ENCODE measurements around the gene ADAMTS2. TPM values are rescaled to one million over a fixed set of nuclear protein-coding genes. Genes with fewer than 3 reads are reported as not detected.

The ADAMTS2 gene
- total and polyA plus RNA-seq, 2 donors (not counting 1 experiment from before 2014, with no cell fraction given), result 16.2 to 70.2 TPM

DNA sequence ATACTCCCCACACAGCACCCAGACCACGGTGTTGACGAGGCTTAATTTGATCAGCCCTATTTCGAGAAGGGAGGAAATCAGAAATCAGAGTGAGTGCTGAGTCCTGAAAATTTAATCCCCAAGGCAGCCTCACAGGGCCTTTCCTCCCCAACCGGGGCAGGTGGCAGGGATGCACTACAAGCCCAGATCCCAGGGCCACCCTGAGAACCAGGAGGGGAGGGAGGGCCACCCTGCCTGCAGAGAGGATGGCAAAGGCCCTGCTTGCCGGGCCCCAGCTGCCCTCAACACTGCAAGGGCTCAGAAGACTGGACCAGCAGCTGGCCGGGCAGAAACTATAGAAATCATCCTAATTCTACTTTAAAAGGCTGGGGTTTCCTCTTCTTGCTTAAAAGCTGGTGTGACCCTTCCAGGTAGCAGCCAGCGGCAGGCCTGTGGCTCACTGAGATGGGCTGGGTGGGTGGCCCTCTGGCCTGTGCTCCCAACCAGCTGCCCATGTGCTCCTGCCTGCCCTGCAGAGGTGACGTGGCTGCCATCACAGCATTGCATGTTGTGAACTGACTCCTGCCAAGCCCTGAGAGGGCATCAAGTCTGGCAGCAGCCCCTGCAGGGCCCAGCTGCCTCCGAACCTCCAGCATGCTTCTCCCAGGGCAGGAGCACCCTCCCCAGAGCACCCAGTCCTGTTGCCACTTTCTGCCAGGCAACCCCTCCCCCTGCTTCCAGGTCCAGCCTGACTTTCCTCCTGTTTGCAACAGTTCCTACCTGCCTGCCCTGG lies 122.8 kb downstream of the ADAMTS2 start:
- H3K4me1 ChIP-seq (ENCODE audit: control insufficient read depth, extremely low read depth, insufficient read depth, low read length), result peaks cover 5% of the 10 kb centered on the region
- H2AFZ ChIP-seq (ENCODE audit: low read length), result no peak overlapping the region
- no peak overlapping the region for H3K27ac ChIP-seq (ENCODE audit: insufficient read depth, low read length)
- no peaks in the 10 kb centered on the region for H3K36me3 ChIP-seq (ENCODE audit: control insufficient read depth, insufficient read depth, low read length)
- H3K9ac ChIP-seq (ENCODE audit: insufficient read depth, low read length), result no peak overlapping the region
- no peaks in the 10 kb centered on the region for H4K20me1 ChIP-seq (ENCODE audit: control insufficient read depth, extremely low read depth, insufficient read depth, low read length)
- H3K4me2 ChIP-seq (ENCODE audit: extremely low read depth, insufficient read depth, low read length), result no peak overlapping the region
- no peak for DNase-seq (ENCODE audit: low read depth in 2 of 2)
- H3K79me2 ChIP-seq (ENCODE audit: control insufficient read depth, insufficient read depth, low read length), result peaks cover 7% of the 10 kb centered on the region
- no peaks in the 10 kb centered on the region for H3K9me3 ChIP-seq (ENCODE audit: control insufficient read depth, insufficient read depth, low read depth, low read length)
- TF ChIP-seq, protein P1, sequence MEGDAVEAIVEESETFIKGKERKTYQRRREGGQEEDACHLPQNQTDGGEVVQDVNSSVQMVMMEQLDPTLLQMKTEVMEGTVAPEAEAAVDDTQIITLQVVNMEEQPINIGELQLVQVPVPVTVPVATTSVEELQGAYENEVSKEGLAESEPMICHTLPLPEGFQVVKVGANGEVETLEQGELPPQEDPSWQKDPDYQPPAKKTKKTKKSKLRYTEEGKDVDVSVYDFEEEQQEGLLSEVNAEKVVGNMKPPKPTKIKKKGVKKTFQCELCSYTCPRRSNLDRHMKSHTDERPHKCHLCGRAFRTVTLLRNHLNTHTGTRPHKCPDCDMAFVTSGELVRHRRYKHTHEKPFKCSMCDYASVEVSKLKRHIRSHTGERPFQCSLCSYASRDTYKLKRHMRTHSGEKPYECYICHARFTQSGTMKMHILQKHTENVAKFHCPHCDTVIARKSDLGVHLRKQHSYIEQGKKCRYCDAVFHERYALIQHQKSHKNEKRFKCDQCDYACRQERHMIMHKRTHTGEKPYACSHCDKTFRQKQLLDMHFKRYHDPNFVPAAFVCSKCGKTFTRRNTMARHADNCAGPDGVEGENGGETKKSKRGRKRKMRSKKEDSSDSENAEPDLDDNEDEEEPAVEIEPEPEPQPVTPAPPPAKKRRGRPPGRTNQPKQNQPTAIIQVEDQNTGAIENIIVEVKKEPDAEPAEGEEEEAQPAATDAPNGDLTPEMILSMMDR (conservative IDR thresholded peaks at IDR 0.05 in 1 of 2, IDR thresholded peaks at IDR 0.05 in 1 of 2; ENCODE audit: low read depth in 1 of 2, low read length in 2 of 2), result no peak
- TF ChIP-seq EZH2 (IDR thresholded peaks at IDR 0.05; ENCODE audit: low read length, missing control alignments), result no peak
- no peaks in the 10 kb centered on the region for H3K27me3 ChIP-seq (ENCODE audit: control insufficient read depth, insufficient read depth, low read length)
- no peak overlapping the region for H3K4me3 ChIP-seq (replicated peaks in 1 of 4; ENCODE audit: control extremely low read depth in 1 of 4, insufficient read depth in 1 of 4, low read depth in 3 of 4, low read length in 4 of 4)

DNA sequence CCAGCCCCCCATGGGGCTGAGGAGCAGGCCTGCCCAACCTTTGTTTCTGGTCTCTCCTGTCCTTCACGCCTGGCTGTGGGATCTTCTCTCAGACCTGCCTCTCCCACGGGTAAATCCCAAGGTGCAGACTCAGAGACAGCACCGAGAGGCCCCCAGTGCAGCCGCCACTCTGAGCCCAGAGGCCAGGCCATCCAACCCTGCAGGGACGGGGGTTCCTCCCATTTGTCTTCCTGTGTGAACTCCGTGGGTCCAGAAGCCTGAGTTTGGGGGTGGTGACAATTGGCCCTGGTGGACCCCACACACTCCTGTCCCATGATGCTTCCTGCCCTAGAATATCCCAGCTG lies 123.4 kb downstream of the ADAMTS2 start:
- no peaks in the 10 kb centered on the region for H3K27me3 ChIP-seq (ENCODE audit: control insufficient read depth, insufficient read depth, low read length)
- H2AFZ ChIP-seq (ENCODE audit: low read length), result no peak overlapping the region
- no peaks in the 10 kb centered on the region for H4K20me1 ChIP-seq (ENCODE audit: control insufficient read depth, extremely low read depth, insufficient read depth, low read length)
- H3K4me1 ChIP-seq (ENCODE audit: control insufficient read depth, extremely low read depth, insufficient read depth, low read length), result peaks cover 6% of the 10 kb centered on the region
- no peaks in the 10 kb centered on the region for H3K36me3 ChIP-seq (ENCODE audit: control insufficient read depth, insufficient read depth, low read length)
- no peak overlapping the region for H3K4me3 ChIP-seq (replicated peaks in 1 of 4; ENCODE audit: control extremely low read depth in 1 of 4, insufficient read depth in 1 of 4, low read depth in 3 of 4, low read length in 4 of 4)
- TF ChIP-seq, protein P1 (conservative IDR thresholded peaks at IDR 0.05 in 1 of 2, IDR thresholded peaks at IDR 0.05 in 1 of 2; ENCODE audit: low read depth in 1 of 2, low read length in 2 of 2), result no peak
- TF ChIP-seq EZH2 (IDR thresholded peaks at IDR 0.05; ENCODE audit: low read length, missing control alignments), result no peak
- H3K79me2 ChIP-seq (ENCODE audit: control insufficient read depth, insufficient read depth, low read length), result peaks cover 7% of the 10 kb centered on the region
- no peaks in the 10 kb centered on the region for H3K9me3 ChIP-seq (ENCODE audit: control insufficient read depth, insufficient read depth, low read depth, low read length)
- H3K27ac ChIP-seq (ENCODE audit: insufficient read depth, low read length), result no peak overlapping the region
- H3K4me2 ChIP-seq (ENCODE audit: extremely low read depth, insufficient read depth, low read length), result no peak overlapping the region
- H3K9ac ChIP-seq (ENCODE audit: insufficient read depth, low read length), result no peak overlapping the region
- no peak for DNase-seq (ENCODE audit: low read depth in 2 of 2)

DNA sequence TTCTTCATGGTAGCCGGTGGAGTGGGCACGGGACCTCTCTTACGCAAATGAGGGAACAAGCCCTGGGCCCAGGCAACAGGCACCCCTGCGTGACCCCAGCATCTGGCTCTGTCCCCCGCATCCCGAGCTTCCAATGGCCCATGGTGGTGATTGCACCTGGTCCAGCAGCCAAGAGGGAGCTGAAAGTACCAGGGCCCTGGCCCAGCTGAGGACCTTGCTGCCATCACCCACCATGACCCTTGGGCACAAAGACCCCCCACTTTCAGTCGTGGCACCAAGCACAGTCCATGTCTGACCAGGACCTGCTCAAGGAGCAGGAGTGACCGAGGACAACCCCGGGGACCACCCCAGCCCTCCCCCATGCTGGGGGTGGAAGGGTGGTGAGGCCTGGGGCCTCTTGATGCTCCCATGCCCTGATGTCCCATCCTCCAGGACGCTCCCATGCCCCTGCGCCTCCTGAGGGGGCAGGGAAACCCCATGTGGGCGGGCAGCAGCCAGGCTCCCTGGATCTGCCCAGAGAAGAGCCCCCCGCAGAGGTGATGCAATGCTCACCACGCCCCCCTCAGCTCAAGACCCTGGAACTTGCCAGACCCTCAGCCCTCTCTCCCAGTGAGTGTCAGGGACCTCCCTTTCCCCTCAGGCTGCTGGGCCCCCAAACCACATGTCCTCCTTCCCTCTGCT lies 123.9 kb downstream of the ADAMTS2 start:
- Histone ChIP-seq H3K27me3 (ENCODE audit: control insufficient read depth, insufficient read depth, low read length) (no peaks in the 10 kb centered on the region), H3K79me2 (ENCODE audit: control insufficient read depth, insufficient read depth, low read length) (peaks cover 7% of the 10 kb centered on the region), H3K27ac (ENCODE audit: insufficient read depth, low read length) (no peak overlapping the region), H3K4me1 (ENCODE audit: control insufficient read depth, extremely low read depth, insufficient read depth, low read length) (peaks cover 6% of the 10 kb centered on the region), H3K36me3 (ENCODE audit: control insufficient read depth, insufficient read depth, low read length) (no peaks in the 10 kb centered on the region), H3K9me3 (ENCODE audit: control insufficient read depth, insufficient read depth, low read depth, low read length) (no peaks in the 10 kb centered on the region), H4K20me1 (ENCODE audit: control insufficient read depth, extremely low read depth, insufficient read depth, low read length) (no peaks in the 10 kb centered on the region), H2AFZ (ENCODE audit: low read length) (no peak overlapping the region), H3K4me3 (replicated peaks in 1 of 4; ENCODE audit: control extremely low read depth in 1 of 4, insufficient read depth in 1 of 4, low read depth in 3 of 4, low read length in 4 of 4) (no peak overlapping the region), H3K9ac (ENCODE audit: insufficient read depth, low read length) (no peak overlapping the region), H3K4me2 (ENCODE audit: extremely low read depth, insufficient read depth, low read length) (no peak overlapping the region)
- DNase-seq (ENCODE audit: low read depth in 2 of 2), result no peak
- TF ChIP-seq EZH2 (IDR thresholded peaks at IDR 0.05; ENCODE audit: low read length, missing control alignments), result no peak
- TF ChIP-seq, protein P1 (conservative IDR thresholded peaks at IDR 0.05 in 1 of 2, IDR thresholded peaks at IDR 0.05 in 1 of 2; ENCODE audit: low read depth in 1 of 2, low read length in 2 of 2), result no peak
